NCI-H2081 treated with DMSO at 0.1 percent for 48 hours (cell line): ENCODE measurements around the gene NUAK2.
A peak's percentile ranks its signal among the peaks of the same experiment; 100 is the strongest.

ENCODE experiments used
- DNase-seq: peaks from one replicate; lab custom pipeline; 2025; lab: John Stamatoyannopoulos, UW

The NUAK2 gene

GRCh38 chr1:205319081-205320018 is 2.2 kb downstream of the NUAK2 start:
- peak; percentile 90 for DNase-seq

GRCh38 chr1:205318231-205318991 is 3.1 kb downstream of the NUAK2 start:
- peak; percentile 55 for DNase-seq

- DNase-seq, result peak; percentile 76
Measured at GRCh38 chr1:205317311-205317917, 4.1 kb downstream of the NUAK2 start.

GRCh38 chr1:205316161-205316566 is 5.4 kb downstream of the NUAK2 start:
- no peak for DNase-seq

DNA sequence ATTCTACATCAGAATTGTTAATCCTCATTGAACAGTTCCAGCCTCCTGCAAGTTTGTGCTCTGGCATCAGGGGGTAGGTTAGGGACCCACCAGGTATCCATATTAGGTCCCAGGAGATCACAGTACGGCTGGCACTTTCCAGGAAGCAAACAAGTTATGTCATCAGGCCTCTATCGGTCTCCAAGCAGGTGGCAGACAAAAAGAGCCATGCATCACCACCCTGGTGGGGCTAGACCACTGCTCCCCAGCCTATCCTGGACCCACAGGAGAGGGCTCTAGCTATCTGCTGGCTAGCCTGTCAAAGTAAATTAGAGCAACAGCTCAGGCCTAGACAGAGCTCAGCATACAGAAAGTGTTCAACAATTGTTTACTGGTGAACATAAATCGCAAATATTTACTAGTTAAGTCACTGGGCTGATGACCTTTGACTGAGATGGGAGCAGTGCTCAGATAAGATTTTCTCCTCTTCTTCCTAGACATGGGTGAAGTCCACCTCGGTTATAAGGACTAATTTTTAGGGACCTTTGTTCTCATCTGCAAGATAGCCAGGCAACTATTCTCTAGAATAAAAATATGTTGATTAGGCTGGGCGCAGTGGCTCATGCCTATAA is 6.4 kb downstream of the NUAK2 start:
- no peak for DNase-seq

- DNase-seq, result no peak
Measured at GRCh38 chr1:205313563-205314308, 7.8 kb downstream of the NUAK2 start.

GRCh38 chr1:205312866-205313562 is 8.5 kb downstream of the NUAK2 start:
- no peak for DNase-seq

- no peak for DNase-seq
Measured at GRCh38 chr1:205310976-205311704, 10.4 kb downstream of the NUAK2 start.

- no peak for DNase-seq
Measured at GRCh38 chr1:205309741-205310140, 11.8 kb downstream of the NUAK2 start.

DNA sequence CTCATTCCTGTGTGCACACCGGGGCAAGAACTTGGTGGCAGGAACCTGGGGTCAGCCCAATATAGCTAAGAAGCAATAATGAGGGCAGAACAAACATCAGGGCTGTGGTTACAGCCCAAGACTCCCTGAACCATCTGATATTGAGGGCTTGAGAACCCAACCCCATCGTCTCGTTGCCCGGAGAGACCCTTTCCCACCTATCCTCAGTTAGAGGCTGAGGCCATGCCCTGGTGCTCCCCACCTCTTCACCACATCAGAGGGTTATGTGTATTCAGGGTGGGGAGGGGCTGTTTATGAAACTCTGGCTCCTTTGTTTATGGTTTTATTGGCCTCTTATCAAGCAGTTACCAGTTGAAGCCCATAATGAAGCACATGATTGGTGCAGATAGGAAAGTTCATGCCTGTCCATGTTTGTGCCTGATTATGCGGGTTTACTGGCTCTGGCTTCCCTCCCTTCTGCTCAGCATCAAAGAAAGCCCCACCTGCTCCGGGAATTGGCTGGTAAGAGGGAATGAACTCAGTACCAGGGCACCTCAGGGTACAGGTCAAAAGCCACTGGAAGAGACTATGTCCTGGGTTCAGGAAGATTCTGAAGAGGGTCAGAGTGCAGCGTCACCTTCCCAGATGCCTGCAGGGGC is 14.5 kb downstream of the NUAK2 start:
- DNase-seq, result no peak

DNA sequence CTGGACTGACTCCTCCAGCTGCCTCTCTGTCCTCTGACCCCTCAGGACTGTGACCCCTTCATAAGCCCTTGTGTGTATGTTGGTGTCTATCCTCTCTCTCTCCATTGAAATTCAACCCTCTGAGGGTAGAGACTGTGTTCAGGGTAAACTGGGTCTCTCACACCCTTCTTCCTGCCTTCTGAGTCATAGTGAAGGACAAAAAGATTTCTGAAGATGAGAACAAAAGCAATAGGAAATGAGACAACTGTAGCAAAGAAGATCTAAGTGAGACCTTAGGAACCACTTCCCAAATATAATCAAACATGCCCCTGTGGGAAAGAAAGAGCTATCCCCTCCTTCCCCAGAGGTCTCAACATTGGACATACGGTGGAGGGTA is 16.9 kb downstream of the NUAK2 start:
- no peak for DNase-seq

GRCh38 chr1:205304046-205304694 is 17.4 kb downstream of the NUAK2 start:
- no peak for DNase-seq

GRCh38 chr1:205303247-205303888 is 18.2 kb downstream of the NUAK2 start:
- no peak for DNase-seq

- no peak for DNase-seq
Measured at GRCh38 chr1:205301842-205302588, 19.5 kb downstream of the NUAK2 start.

DNA sequence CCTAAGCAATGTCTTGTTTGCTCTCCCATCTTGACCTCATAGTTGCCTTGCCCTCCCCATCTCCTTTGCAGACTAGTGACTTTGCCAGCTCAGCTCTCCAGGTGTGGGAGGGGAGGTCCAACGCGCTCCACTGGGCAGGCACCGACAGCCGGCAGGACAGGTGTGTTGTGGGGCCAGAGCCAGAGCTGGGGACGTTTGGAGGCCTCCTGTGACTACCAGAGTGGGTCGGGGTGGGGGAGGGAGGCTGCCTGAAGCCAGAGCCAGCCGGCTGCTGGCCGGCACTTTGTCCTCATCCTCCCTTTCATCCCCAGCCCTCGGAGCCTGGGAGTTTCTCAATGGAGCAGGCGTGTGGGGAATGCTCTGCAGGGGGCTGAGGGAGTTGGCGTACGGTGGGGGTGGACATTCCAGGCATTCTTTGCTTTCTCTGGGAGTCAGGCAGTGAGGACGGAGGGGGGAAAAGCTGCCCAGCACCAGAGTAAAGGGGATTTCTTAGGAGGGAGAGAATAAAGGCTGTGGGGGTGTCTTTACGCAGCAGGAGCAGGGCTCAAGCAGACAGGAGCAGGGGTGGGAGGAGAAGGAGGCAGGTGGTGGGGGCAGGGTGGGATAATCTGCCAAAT is 20.2 kb downstream of the NUAK2 start:
- no peak for DNase-seq

DNA sequence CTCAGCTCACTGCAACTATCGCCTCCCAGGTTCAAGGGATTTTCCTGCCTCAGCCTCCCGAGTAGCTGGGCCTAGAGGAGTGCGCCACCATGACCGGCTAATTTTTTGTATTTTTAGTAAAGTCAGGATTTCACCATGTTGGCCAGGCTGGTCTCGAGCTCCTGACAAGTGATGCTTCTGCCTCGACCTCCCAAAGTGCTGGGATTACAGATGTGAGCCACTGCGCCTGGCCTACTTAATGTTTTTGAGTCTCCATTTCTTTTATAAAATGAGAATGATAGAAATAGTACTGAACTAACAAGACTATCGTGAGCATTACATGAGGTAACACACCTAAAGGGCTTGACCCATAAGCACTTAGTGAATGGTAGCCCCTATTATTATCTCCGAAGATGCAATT is 21.4 kb downstream of the NUAK2 start:
- no peak for DNase-seq

DNA sequence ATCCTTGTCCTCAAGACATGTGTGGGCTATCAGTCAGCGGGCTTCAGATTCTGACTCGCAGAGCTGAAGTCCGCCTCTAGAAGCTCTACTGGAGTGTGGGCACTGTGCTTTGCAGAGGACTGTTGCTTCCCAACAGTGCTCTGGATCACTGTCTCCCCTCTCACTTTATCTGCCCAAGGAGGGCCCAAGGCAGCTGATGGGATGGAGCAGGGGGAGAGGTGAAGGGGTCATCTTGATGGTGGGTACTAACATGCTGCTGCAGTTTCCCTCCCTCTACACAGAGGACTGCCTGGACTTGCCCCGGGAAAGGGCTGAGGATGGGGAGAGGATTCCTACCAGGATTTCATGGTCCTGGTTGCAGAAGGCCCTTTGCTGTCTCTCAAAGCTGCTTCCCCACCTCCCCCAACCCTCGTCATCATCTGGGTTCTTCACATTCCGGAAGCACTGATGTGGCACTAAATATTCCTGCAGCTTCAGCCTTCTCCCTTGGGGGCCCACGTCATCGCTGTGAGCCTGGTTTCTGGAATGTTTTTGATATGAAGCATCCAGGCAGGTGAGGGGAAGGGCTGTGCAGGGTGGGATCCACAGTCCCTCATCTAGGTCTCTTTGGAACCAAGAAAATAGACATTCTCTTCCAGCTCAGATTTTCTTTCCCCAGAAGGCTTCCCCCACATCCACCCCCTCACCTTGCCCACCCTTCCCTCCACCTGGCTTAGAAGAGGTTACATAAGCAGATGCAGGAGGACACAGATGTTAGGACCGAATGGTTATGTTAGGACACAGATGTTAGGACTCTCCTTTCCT is 23.2 kb downstream of the NUAK2 start:
- no peak for DNase-seq
